Activated CD4-positive, alpha-beta T cell treated with anti-CD3 and anti-CD28 coated beads, Interleukin-2, amount 10 ng/mL, durations not matched to agents 7 days and 5 days (primary cell): ENCODE measurements around the gene AMMECR1. TPM values are rescaled to one million over a fixed set of nuclear protein-coding genes. Genes with fewer than 3 reads are reported as not detected.
"Not testable (repeated sequence)": the region's sequence is repeated elsewhere in the genome, so short reads cannot be mapped to it uniquely, and the experiment has no call there.

ENCODE experiments used
- CTCF ChIA-PET: fragments of 350-600 bp; sonication (Branson Sonifier 250); formaldehyde crosslinking; loops from one replicate; lab custom pipeline; 2021; ENCODE audit warnings: antibody characterized with exemption; lab: Charles Lee
- POLR2A ChIA-PET: fragments of 350-600 bp; sonication (Branson Sonifier 250); formaldehyde crosslinking; loops from one replicate; lab custom pipeline; 2021; ENCODE audit warnings: antibody characterized with exemption; lab: Charles Lee
- DNase-seq: peaks from one replicate; pipeline ENCODE4 v3.0.0-alpha.2; 2020
- H3K27ac Mint-ChIP-seq: one replicate; pipeline ENCODE4 v1.8.0; 2021; ENCODE audit warnings: mild to moderate bottlenecking, moderate library complexity, mixed read lengths
- H3K27me3 Mint-ChIP-seq: one replicate; pipeline ENCODE4 v1.8.0; 2021; ENCODE audit warnings: mixed read lengths
- H3K36me3 Mint-ChIP-seq: one replicate; pipeline ENCODE4 v1.8.0; 2021; ENCODE audit warnings: low read depth, mixed read lengths
- H3K4me1 Mint-ChIP-seq: one replicate; pipeline ENCODE4 v1.8.0; 2021; ENCODE audit warnings: mixed read lengths
- H3K4me3 Mint-ChIP-seq: one replicate; pipeline ENCODE4 v1.8.0; 2021; ENCODE audit warnings: mild to moderate bottlenecking, moderate library complexity, mixed read lengths
- H3K9me3 Mint-ChIP-seq: one replicate; pipeline ENCODE4 v1.8.0; 2021; ENCODE audit warnings: mixed read lengths
- total RNA-seq, 2 experiments: library from RNA; stranded (reverse); gene quantifications; one replicate each; pipeline ENCODE4 v1.2.3, GENCODE V29; 2021

AMMECR1 gene
- total RNA-seq, 2 experiments from 2014 or later, result 8.6 to 9.9 TPM

DNA sequence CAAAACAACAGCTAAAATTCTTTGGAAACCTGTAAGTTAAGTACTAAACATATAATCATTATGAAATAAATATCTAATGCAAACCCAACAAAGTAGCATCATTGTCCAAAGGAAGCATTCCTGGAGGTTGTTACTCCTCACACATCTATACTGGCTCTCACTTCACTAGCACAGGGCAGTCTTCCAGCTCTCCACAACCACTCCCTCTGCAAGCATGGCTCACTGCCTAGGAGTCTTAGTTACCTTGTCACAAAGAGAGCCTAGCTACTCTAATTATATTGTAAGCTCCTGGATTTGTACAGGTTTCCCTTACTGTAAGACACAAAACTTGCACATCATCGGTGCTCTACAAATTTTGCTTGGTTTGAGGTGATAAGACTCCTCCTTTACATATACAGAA lies 76.1 kb downstream of the AMMECR1 start:
- Mint-ChIP-seq H3K9me3 (peaks cover 8% of the 10 kb centered on the region), H3K36me3 (peaks cover 22% of the 10 kb centered on the region), H3K27me3 (no peaks in the 10 kb centered on the region), H3K27ac (no peak overlapping the region), H3K4me3 (no peak overlapping the region), H3K4me1 (peaks cover 32% of the 10 kb centered on the region)
- POLR2A ChIA-PET, result no interaction called here
- CTCF ChIA-PET, result interaction anchor here (0.6 kb wide), 1 partner anchor 17 kb away, joined by 3 read pairs; no protein-coding TSS in a partner anchor
- no peak for DNase-seq

GRCh38 chrX:110238259-110238658 lies 79.6 kb downstream of the AMMECR1 start:
- Mint-ChIP-seq H3K36me3 (peaks cover 29% of the 10 kb centered on the region), H3K27ac (peak overlapping the region; percentile 80), H3K9me3 (peaks cover 13% of the 10 kb centered on the region), H3K4me1 (peaks cover 36% of the 10 kb centered on the region)
- DNase-seq, result peak; percentile 33
- H3K4me3 Mint-ChIP-seq, H3K27me3 Mint-ChIP-seq, CTCF ChIA-PET, POLR2A ChIA-PET: not testable (repeated sequence)

DNA sequence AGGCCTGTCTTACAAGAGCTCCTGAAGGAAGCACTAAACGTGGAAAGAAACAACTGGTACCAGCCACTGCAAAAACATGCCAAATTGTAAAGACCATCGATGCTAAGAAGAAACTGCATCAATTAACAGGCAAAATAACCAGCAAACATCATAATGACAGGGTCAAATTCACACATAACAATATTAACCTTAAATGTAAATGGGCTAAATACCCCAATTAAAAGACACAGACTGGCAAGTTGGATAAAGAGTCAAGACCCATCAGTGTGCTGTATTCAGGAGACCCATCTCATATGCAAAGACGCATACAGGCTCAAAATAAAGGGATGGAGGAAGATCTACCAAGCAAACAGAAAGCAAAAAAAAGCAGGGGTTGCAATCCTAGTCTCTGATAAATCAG lies 86.4 kb downstream of the AMMECR1 start:
- H3K4me1 Mint-ChIP-seq, result peaks cover 40% of the 10 kb centered on the region
- CTCF ChIA-PET, H3K27ac Mint-ChIP-seq, POLR2A ChIA-PET, H3K4me3 Mint-ChIP-seq, DNase-seq, H3K27me3 Mint-ChIP-seq: not testable (repeated sequence)
- peaks cover 18% of the 10 kb centered on the region for H3K9me3 Mint-ChIP-seq
- H3K36me3 Mint-ChIP-seq, result peaks cover 29% of the 10 kb centered on the region

DNA sequence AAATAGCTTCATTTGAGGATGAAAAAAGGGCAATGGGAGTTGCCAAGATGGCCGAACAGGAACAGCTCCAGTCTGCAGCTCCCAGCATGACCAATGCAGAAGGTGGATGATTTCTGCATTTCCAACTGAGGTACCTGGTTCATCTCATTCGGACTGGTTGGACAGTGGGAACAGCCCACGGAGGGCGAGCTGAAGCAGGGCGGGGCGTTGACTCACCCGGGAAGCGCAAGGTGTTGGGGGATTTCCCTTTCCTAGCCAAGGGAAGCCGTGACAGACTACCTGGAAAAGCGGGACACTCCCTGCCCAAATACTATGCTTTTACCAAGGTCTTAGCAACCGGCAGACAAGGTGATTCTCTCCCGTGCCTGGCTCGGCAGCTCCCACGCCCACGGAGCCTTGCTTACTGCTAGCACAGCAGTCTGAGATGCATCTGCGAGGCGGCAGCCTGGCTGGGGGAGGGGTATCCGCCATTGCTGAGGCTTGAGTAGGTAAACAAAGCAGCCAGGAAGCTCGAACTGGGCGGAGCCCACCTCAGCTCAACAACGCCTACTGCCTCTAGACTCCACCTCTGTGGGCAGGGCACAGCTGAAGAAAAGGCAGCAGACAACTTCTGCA lies 88.3 kb downstream of the AMMECR1 start:
- peak overlapping the region; percentile 84 for H3K27ac Mint-ChIP-seq
- ChIA-PET CTCF (interaction anchor here (1.1 to 1.7 kb wide), 2 partner anchors 15 to 41 kb away, joined by 3 to 8 read pairs; no protein-coding TSS in a partner anchor), POLR2A (interaction anchor here (1.5 kb wide), 1 partner anchor 88 kb away, joined by 7 read pairs; the partner anchor contains the start of gene AMMECR1)
- peaks cover 33% of the 10 kb centered on the region for H3K4me1 Mint-ChIP-seq
- DNase-seq, result peak; percentile 79
- H3K36me3 Mint-ChIP-seq, result peaks cover 22% of the 10 kb centered on the region
- H3K4me3 Mint-ChIP-seq, result peak overlapping the region; percentile 69
- H3K27me3 Mint-ChIP-seq, result not testable (repeated sequence)
- peaks cover 13% of the 10 kb centered on the region for H3K9me3 Mint-ChIP-seq

DNA sequence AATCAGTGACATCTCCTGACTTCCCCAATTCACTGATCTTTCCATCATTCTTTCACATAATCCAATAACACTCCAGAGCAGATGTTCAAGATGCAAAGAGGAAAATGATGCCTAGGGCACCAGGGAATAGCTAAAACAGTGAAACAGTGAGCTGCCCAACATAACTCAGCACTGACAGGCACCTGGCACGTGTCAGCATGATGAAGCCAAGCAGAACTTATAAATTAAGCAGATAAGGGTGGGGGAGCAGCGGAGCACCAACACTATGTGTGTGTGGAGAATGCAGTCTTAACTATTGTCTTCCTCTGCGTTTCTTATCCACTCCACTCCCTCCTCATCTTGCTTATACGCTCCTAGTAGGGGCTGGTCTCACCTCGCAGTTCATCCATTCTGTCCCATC lies 89.4 kb downstream of the AMMECR1 start:
- H3K4me1 Mint-ChIP-seq, result peaks cover 32% of the 10 kb centered on the region

DNA sequence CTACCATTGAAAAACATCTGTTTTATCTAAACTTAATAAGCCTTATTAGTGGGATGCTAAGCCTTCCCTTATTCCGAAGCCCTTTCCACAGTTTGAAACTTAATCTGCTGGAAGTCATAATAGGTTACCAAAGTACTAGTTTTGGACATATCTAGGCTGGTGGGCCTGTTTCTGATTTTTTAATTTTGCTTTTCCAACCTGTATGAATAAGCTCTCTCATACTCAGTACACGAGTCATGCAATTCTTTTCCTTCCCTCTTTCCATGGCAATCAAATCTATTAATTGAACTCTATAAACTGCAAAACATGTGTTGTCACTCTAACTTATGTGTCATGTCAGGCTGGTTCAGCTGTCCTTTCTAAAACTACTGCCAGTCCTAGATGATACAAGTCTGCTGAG lies 91.0 kb downstream of the AMMECR1 start:
- no peaks in the 10 kb centered on the region for H3K27me3 Mint-ChIP-seq
- H3K4me3 Mint-ChIP-seq, result no peak overlapping the region
- no peak for DNase-seq
- peaks cover 27% of the 10 kb centered on the region for H3K4me1 Mint-ChIP-seq
- H3K36me3 Mint-ChIP-seq, result peaks cover 12% of the 10 kb centered on the region
- CTCF ChIA-PET, result no interaction called here
- POLR2A ChIA-PET, result no interaction called here
- no peak overlapping the region for H3K27ac Mint-ChIP-seq
- H3K9me3 Mint-ChIP-seq, result peaks cover 5% of the 10 kb centered on the region

More for the DNA sequence above, 89.4 kb downstream of the AMMECR1 start:
- Mint-ChIP-seq H3K4me3 (no peak overlapping the region), H3K9me3 (peaks cover 13% of the 10 kb centered on the region), H3K27ac (no peak overlapping the region), H3K27me3 (no peaks in the 10 kb centered on the region), H3K36me3 (peaks cover 22% of the 10 kb centered on the region)
- ChIA-PET POLR2A (no interaction called here), CTCF (no interaction called here)
- DNase-seq, result no peak

DNA sequence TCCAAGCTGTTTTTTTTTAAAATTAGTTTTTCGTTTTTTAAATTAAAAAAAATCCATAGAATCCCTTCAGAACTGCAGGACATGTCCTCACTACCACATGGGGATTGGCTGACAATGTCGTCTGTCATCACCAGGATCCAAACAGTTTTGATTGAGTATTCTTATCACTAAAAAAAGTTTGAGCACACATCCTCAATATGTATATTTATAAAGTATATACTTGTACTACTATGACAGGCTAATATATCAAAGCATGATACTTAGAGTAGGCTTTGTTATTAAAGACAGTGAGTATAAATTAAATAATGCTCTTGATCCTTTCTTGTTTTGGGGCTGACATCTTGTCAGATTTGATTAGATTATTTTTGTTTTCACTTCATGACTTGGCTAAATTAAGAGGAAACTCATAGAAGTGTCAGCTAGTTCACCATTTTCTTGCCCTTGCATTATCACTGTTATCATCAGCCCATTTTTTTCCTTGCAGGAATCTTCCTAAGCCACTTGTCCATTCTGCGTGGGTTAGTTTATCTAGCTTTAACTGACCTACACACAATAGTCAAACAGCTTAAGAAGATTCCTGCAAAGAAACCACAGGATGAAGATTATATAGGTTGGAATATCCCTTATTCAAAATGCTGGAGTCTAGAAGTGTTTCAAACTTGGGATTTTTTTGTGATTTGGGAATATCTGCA lies 92.8 kb downstream of the AMMECR1 start:
- Mint-ChIP-seq H3K4me1 (peaks cover 17% of the 10 kb centered on the region), H3K4me3 (no peak overlapping the region), H3K9me3 (no peaks in the 10 kb centered on the region), H3K27me3 (no peaks in the 10 kb centered on the region), H3K27ac (no peak overlapping the region), H3K36me3 (no peaks in the 10 kb centered on the region)
- DNase-seq, result no peak
- CTCF ChIA-PET, result no interaction called here
- POLR2A ChIA-PET, result interaction anchor here (0.6 kb wide), 1 partner anchor 42 kb away, joined by 3 read pairs; no protein-coding TSS in a partner anchor

- no peaks in the 10 kb centered on the region for H3K9me3 Mint-ChIP-seq
- CTCF ChIA-PET, result interaction anchor here (0.6 kb wide), 1 partner anchor 210 kb away, joined by 4 read pairs; no protein-coding TSS in a partner anchor
- peaks cover 9% of the 10 kb centered on the region for H3K4me1 Mint-ChIP-seq
- no peak overlapping the region for H3K4me3 Mint-ChIP-seq
- no peaks in the 10 kb centered on the region for H3K27me3 Mint-ChIP-seq
- DNase-seq, result no peak
- POLR2A ChIA-PET, result no interaction called here
- H3K27ac Mint-ChIP-seq, result no peak overlapping the region
- H3K36me3 Mint-ChIP-seq, result peaks cover 3% of the 10 kb centered on the region
These were observed 95.2 kb downstream of the AMMECR1 start for GRCh38 chrX:110222497-110223257.

DNA sequence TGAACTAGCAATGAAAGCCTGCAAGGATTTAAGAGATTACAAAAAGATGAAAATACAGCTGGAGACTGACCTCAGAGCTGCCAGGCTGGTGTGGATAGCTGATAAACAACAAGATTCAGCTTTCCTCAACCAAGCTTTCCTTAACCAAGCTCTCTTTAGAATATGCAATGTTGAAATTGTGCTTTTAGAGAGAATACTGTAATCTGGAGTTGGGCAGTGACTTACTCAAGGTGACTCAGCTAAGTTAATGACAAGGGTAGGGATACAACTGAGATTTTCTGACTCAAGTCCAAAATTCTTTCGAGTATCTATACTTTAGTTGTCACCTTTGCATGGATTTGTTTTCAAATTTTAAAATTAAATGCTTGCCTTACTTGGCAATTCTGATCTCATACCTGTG lies 98.0 kb downstream of the AMMECR1 start:
- ChIA-PET POLR2A (no interaction called here), CTCF (interaction anchor here (0.6 kb wide), 1 partner anchor 120 kb away, joined by 4 read pairs; no protein-coding TSS in a partner anchor)
- Mint-ChIP-seq H3K36me3 (peaks cover 6% of the 10 kb centered on the region), H3K9me3 (no peaks in the 10 kb centered on the region), H3K4me1 (peaks cover 11% of the 10 kb centered on the region), H3K4me3 (no peak overlapping the region), H3K27me3 (no peaks in the 10 kb centered on the region), H3K27ac (no peak overlapping the region)
- no peak for DNase-seq

DNA sequence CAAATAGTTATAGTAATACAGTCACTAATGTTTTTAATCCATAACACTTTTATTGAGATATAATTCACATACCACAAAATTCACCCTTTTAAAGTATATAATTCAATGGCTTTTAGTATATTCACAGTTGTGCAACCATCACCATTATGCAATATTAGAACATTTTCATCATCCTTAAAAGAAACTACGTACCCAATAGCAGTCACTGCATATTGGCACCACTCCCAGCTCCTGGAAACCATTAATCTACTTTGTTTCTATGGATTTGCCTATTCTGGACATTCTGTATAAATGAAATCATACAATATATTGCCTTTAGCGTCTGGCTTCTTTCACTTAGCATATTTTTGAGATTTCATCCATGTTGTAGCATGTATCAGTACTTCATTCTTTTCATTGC lies 99.3 kb downstream of the AMMECR1 start:
- CTCF ChIA-PET, result no interaction called here
- Mint-ChIP-seq H3K4me3 (no peak overlapping the region), H3K36me3 (peaks cover 9% of the 10 kb centered on the region), H3K27ac (no peak overlapping the region), H3K27me3 (no peaks in the 10 kb centered on the region), H3K4me1 (peaks cover 13% of the 10 kb centered on the region), H3K9me3 (no peaks in the 10 kb centered on the region)
- POLR2A ChIA-PET, result no interaction called here
- no peak for DNase-seq

- POLR2A ChIA-PET, result no interaction called here
- no peaks in the 10 kb centered on the region for H3K27me3 Mint-ChIP-seq
- CTCF ChIA-PET, result no interaction called here
These were observed 101.9 kb downstream of the AMMECR1 start for GRCh38 chrX:110216027-110216426.

GRCh38 chrX:110215411-110215810 lies 102.5 kb downstream of the AMMECR1 start:
- H3K4me1 Mint-ChIP-seq, result peaks cover 12% of the 10 kb centered on the region
- no peak for DNase-seq
- ChIA-PET CTCF (no interaction called here), POLR2A (no interaction called here)
- H3K9me3 Mint-ChIP-seq, result no peaks in the 10 kb centered on the region
- no peak overlapping the region for H3K4me3 Mint-ChIP-seq
- no peak overlapping the region for H3K27ac Mint-ChIP-seq
- H3K36me3 Mint-ChIP-seq, result peaks cover 9% of the 10 kb centered on the region
- H3K27me3 Mint-ChIP-seq, result no peaks in the 10 kb centered on the region

More at GRCh38 chrX:110216027-110216426, 101.9 kb downstream of the AMMECR1 start:
- no peak for DNase-seq
- Mint-ChIP-seq H3K4me1 (peaks cover 12% of the 10 kb centered on the region), H3K4me3 (no peak overlapping the region), H3K9me3 (no peaks in the 10 kb centered on the region), H3K36me3 (peaks cover 9% of the 10 kb centered on the region), H3K27ac (no peak overlapping the region)

DNA sequence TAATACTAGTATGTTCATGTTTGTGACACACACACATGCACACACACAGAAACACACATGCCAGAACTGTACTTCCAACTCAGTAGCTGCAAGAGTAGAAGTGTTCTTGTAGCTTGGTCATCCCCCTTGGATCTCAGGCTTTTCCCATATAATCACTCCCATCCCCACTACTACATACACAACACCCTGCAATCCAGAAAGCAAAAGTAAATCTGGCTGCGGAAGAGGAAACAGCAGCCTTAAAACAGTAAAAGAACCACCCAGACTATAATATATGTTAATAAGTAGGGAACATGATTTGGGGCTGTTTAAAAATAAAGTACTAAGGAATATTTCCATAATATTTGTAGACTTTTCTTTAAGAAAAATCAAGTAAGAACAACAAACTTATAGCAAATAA lies 103.2 kb downstream of the AMMECR1 start:
- ChIA-PET CTCF (no interaction called here), POLR2A (no interaction called here)
- DNase-seq, result no peak
- Mint-ChIP-seq H3K27ac (no peak overlapping the region), H3K4me3 (no peak overlapping the region), H3K4me1 (peaks cover 12% of the 10 kb centered on the region), H3K27me3 (no peaks in the 10 kb centered on the region), H3K36me3 (peaks cover 9% of the 10 kb centered on the region), H3K9me3 (no peaks in the 10 kb centered on the region)
